Keratinocyte (primary cell): Measurements from ENCODE around the gene PLEKHG4. TPM values are rescaled to one million over a fixed set of nuclear protein-coding genes. Genes with fewer than 3 reads are reported as not detected.
A peak's percentile ranks its signal among the peaks of the same experiment; 100 is the strongest.

Experiments used
- DNase-seq: peaks from one replicate; pipeline ENCODE4 v3.0.0-alpha.2; 2011; ENCODE audit warnings: low read depth, missing footprints, low spot score
- FAIRE-seq: peaks from 2 replicates; lab custom pipeline; 2011; peaks lifted over from hg19 to GRCh38; lab: Jason Lieb, UNC
- H2AFZ ChIP-seq: 2 replicates; pipeline ENCODE4 v1.6.0; 2012; ENCODE audit warnings: low read length, control low read depth, inconsistent platforms; ENCODE audit not compliant: control insufficient read depth
- H3K27ac ChIP-seq: 2 replicates; pipeline ENCODE4 v1.5.1; 2011; ENCODE audit warnings: low read length; ENCODE audit not compliant: control insufficient read depth, insufficient read depth
- H3K27me3 ChIP-seq: 3 replicates; pipeline ENCODE4 v1.6.0; 2011; ENCODE audit warnings: low read length; ENCODE audit not compliant: control insufficient read depth, insufficient read depth; ENCODE audit errors: extremely low read depth
- H3K36me3 ChIP-seq, 2 experiments: 2 replicates in 1 of 2; 3 replicates in 1 of 2; pipeline ENCODE4 v1.5.1; 2011; ENCODE audit warnings: low read length in 2 of 2, mild to moderate bottlenecking in 1 of 2; ENCODE audit not compliant: control insufficient read depth in 2 of 2, insufficient read depth in 2 of 2; ENCODE audit errors: extremely low read depth in 1 of 2
- H3K4me1 ChIP-seq: 3 replicates; pipeline ENCODE4 v1.5.1; 2011; ENCODE audit warnings: low read length; ENCODE audit not compliant: control insufficient read depth, insufficient read depth; ENCODE audit errors: extremely low read depth
- H3K4me2 ChIP-seq: 3 replicates; pipeline ENCODE4 v1.6.0; 2011; ENCODE audit warnings: low read depth, low read length; ENCODE audit not compliant: control insufficient read depth, insufficient read depth; ENCODE audit errors: extremely low read depth
- H3K4me3 ChIP-seq, 3 experiments: fragments of 200-600 bp in 1 of 3; sonication (generic) in 1 of 3; 2 replicates in 2 of 3; 3 replicates in 1 of 3; pipeline ENCODE4 v1.5.1; 2011 to 2016; ENCODE audit warnings: low read length in 3 of 3, mild to moderate bottlenecking in 3 of 3, control low read depth in 2 of 3, inconsistent platforms in 1 of 3, low read depth in 1 of 3, mixed read lengths in 1 of 3, mixed run types in 1 of 3, moderate library complexity in 1 of 3; ENCODE audit not compliant: control insufficient read depth in 2 of 3, insufficient read depth in 2 of 3; ENCODE audit errors: extremely low read depth in 1 of 3
- H3K79me2 ChIP-seq: 2 replicates; pipeline ENCODE4 v1.6.0; 2012; ENCODE audit warnings: low read length; ENCODE audit not compliant: control insufficient read depth, insufficient read depth
- H3K9ac ChIP-seq: 3 replicates; pipeline ENCODE4 v1.6.0; 2011; ENCODE audit warnings: low read length; ENCODE audit not compliant: control insufficient read depth, insufficient read depth; ENCODE audit errors: extremely low read depth
- H3K9me1 ChIP-seq: 3 replicates; pipeline ENCODE4 v1.6.0; 2011; ENCODE audit warnings: low read length; ENCODE audit not compliant: control insufficient read depth, insufficient read depth; ENCODE audit errors: extremely low read depth
- H3K9me3 ChIP-seq: 2 replicates; pipeline ENCODE4 v1.5.1; 2012; ENCODE audit warnings: low read depth, low read length; ENCODE audit not compliant: control insufficient read depth
- H4K20me1 ChIP-seq: 3 replicates; pipeline ENCODE4 v1.6.0; 2011; ENCODE audit warnings: low read length; ENCODE audit not compliant: control insufficient read depth, insufficient read depth; ENCODE audit errors: extremely low read depth
- CTCF ChIP-seq, 3 experiments: IDR thresholded peaks in 1 of 3; conservative IDR thresholded peaks in 1 of 3; optimal IDR thresholded peaks in 1 of 3; 2 replicates in 2 of 3; 3 replicates in 1 of 3; pipeline versions ENCODE3 to v1.5.1; 2011; ENCODE audit warnings: low read length in 3 of 3, mild to moderate bottlenecking in 3 of 3, moderate library complexity in 2 of 3, control low read depth in 1 of 3, inconsistent platforms in 1 of 3; ENCODE audit not compliant: insufficient read depth in 2 of 3; ENCODE audit errors: extremely low read depth in 1 of 3
- EZH2 ChIP-seq: IDR thresholded peaks from one replicate; pipeline ENCODE4 v1.6.1; 2012; ENCODE audit warnings: inconsistent platforms, mild to moderate bottlenecking, low read length, moderate library complexity
- dilution Hi-C: fragments of 300-500 bp; cut with MboI; formaldehyde crosslinking; loops from one replicate; pipeline ENCODE4 v1.7.0; 2020; ENCODE audit warnings: low sequenced_read_pairs; ENCODE audit not compliant: extremely low pct_ligation_motif_present
- polyA plus RNA-seq, 5 experiments: library from polyadenylated mRNA; depleted of rRNA in 3 of 5; stranded (reverse) in 3 of 5; stranded (forward) in 1 of 5; unstranded in 1 of 5; fragments of >200 nt; gene quantifications; 1 replicate in 1 of 5; 2 replicates in 3 of 5; 3 replicates in 1 of 5; pipeline versions ENCODE4 v1.2.1 to v1.2.3, GENCODE V29; 2011 to 2012; ENCODE audit warnings: missing spikeins in 2 of 5, low read depth in 1 of 5, low replicate concordance in 1 of 5

The PLEKHG4 gene
- polyA plus RNA-seq, 1 donor (not counting 4 experiments of a cell fraction or from before 2014, with no cell fraction given) = 1.3 TPM

- FAIRE-seq (no peak), DNase-seq (no peak)
- H3K79me2 ChIP-seq = peaks cover 22% of the 10 kb centered on the region
- H3K4me3 ChIP-seq = no peak overlapping the region
- peak overlapping the region; percentile 79 for H3K4me2 ChIP-seq
- peaks cover 59% of the 10 kb centered on the region for H3K4me1 ChIP-seq
- H4K20me1 ChIP-seq = no peaks in the 10 kb centered on the region
- H3K9ac ChIP-seq = no peak overlapping the region
- TF ChIP-seq CTCF (optimal IDR thresholded peaks at IDR 0.05 in 1 of 3, IDR thresholded peaks at IDR 0.05 in 1 of 3, conservative IDR thresholded peaks at IDR 0.05 in 1 of 3; ENCODE audit: extremely low read depth in 1 of 3, insufficient read depth in 2 of 3, low read length in 3 of 3) = no peak
- no peaks in the 10 kb centered on the region for H3K9me3 ChIP-seq
- no peaks in the 10 kb centered on the region for H3K27me3 ChIP-seq
- H3K9me1 ChIP-seq = peaks cover 2% of the 10 kb centered on the region
- H2AFZ ChIP-seq = no peak overlapping the region
- H3K27ac ChIP-seq = peak overlapping the region; percentile 91
- dilution Hi-C loops = no loop called here
- peaks cover 11 to 18% of the 10 kb centered on the region in 2 experiments for H3K36me3 ChIP-seq
These were observed 37.1 kb upstream of the PLEKHG4 start for GRCh38 chr16:67242138-67242730.

- Histone ChIP-seq H3K27me3 (no peaks in the 10 kb centered on the region), H3K27ac (peak overlapping the region; percentile 45), H3K9me1 (peaks cover 2% of the 10 kb centered on the region), H3K4me1 (peaks cover 68% of the 10 kb centered on the region), H3K4me2 (peak overlapping the region; percentile 85), H3K9ac (no peak overlapping the region), H4K20me1 (no peaks in the 10 kb centered on the region), H3K4me3 (no peak overlapping the region), H2AFZ (no peak overlapping the region), H3K36me3 (peaks cover 3 to 14% of the 10 kb centered on the region in 2 experiments), H3K79me2 (peaks cover 22% of the 10 kb centered on the region), H3K9me3 (no peaks in the 10 kb centered on the region)
- dilution Hi-C loops = no loop called here
- no peak for TF ChIP-seq CTCF (optimal IDR thresholded peaks at IDR 0.05 in 1 of 3, IDR thresholded peaks at IDR 0.05 in 1 of 3, conservative IDR thresholded peaks at IDR 0.05 in 1 of 3; ENCODE audit: extremely low read depth in 1 of 3, insufficient read depth in 2 of 3, low read length in 3 of 3)
- no peak for TF ChIP-seq EZH2
- FAIRE-seq (no peak), DNase-seq (no peak)
These were observed 35.9 kb upstream of the PLEKHG4 start for GRCh38 chr16:67243481-67243880.
